GM18517 (cell line): ENCODE results near the gene PLK2.
A peak's percentile ranks its signal among the peaks of the same experiment; 100 is the strongest.

Source experiments
- ATAC-seq: cut with Tn5 transposase; IDR thresholded peaks from one replicate; pipeline ENCODE4 v1.9.1; 2021; ENCODE audit warnings: mild to moderate bottlenecking, moderate library complexity; ENCODE audit not compliant: unreplicated experiment

PLK2 gene

DNA sequence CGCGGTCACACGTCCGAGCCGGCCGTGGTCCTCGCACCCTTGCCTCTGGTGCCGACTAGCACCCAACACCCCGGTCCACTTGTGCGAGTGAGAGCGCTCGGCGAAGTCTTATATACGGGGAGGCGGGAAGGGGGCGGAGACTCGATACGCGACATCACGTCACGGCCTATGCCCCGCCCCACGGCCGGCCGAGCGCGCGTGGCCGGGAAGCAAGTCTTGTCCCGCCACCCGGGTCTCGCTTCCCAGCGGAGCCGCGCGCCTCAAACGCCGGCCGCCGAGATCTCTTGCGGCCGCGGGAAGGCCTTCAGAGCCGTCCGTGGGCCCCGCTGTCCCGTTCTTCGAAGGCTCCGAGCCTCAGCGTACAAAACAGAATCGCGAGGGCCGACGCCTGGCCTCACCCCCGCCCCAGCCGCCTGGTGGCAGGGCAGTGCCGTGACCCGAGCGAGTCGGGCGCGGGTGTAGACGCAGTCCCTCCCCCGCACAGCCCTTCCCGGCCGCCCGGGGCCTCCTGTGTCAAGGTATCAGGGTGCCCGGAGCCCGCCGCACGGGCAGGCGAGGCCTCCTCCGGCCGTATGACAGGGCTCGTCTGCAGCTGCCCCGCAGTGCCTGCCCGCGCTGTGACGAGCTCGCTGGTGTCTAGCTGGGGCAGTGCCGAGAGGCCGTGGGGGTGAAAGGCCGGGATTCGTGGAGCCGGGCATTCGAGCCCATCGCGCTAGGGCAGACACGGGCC lies at the start of gene PLK2:
Gene PLK2 (minus strand): TSS at position 85 of the 730 bp plus-strand sequence. CDS start 127 bp downstream, outside the sequence.
- ATAC-seq, result peak; percentile 67

DNA sequence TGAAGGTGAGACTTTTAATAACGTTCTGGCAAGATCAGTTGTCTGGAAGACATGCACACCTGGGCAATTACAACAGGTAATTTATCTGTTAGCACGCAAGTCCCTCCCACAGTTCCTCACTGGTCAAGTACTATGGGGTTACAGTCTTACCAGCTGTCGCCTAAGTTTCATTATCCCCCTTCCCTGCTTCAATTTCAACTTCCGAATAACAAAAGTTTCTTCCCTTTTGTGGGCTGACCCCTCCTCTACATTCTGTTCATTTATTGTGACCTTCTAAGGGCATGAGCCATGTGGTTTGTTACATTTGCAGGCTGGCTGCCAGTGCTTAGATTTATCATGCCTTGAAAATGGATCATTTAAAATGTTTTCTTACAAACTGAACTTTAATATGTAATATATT lies 47.8 kb upstream of the PLK2 start:
- ATAC-seq, result no peak

DNA sequence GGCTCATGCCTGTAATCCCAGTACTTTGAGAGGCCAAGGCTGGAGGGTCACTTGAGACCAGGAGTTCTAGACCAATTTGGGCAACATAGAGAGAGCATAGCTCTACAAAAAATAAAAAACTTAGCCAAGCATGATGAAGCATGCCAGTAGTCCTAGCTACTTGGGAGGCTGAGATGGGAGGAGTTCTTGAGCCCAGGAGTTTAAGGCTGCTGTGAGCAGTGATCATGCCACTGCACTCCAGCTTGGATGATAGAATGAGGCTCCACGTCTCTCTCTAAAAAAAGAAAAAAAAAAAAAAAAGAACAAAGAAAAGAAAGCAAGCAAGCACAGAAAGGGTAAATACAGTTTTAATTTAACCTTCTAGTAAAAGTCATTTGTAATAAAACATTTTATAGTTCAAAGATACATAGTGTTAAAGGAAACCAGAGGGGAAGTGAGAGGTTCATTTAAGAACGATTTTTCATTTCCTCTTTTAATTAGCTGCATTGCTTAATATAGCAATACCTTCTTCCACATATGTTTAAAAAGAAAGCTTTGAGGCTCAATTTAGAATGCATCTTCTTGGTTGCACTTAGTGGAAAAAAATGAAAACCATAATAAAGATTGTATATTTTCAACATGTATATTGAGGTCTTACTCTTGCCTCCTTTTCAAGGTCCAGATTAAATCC lies 46.2 kb upstream of the PLK2 start:
- peak; percentile 91 for ATAC-seq

- ATAC-seq, result no peak
Observed at GRCh38 chr5:58505502-58505901, 45.6 kb upstream of the PLK2 start.

DNA sequence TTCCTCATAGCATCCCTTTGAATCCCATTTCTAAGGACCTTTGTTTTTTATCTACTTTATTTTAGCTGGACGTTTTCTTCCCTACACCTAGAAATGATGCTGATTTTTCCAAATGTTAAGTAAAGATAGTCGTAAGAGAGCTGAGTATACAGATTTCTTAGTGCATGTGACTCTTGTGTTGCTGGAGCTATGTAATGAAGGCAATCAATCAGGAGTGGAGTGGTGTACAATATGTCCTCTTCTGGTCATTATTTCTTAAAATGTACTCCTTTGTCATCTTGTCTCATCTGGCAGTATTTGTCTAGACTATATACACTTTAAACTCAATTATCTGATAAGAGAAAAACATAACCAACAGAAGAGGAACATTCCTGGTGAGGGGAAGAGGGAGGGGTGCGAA lies 44.9 kb upstream of the PLK2 start:
- ATAC-seq, result no peak

- no peak for ATAC-seq
Observed at GRCh38 chr5:58503390-58504046, 43.6 kb upstream of the PLK2 start.

- ATAC-seq, result no peak
Observed at GRCh38 chr5:58501778-58502417, 42.0 kb upstream of the PLK2 start.

DNA sequence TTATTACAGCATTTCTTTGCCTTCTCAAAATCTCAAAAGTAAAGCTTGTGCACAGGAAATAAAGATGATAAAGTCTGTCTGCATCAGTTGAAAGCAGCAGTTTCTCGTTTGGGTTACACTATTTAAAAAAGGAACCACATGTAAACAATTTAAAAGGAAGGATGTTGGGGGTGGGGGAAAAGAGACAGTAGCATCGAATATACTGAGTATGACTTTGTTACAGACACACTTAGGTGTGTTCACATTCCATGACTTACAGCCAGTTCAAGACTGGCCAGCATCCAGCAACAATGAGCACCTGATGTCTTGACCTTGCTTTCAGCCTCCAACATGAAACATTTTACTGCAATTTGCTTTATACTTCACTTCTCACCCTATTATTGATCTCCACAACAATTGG lies 40.1 kb upstream of the PLK2 start:
- no peak for ATAC-seq

- ATAC-seq, result no peak
Observed at GRCh38 chr5:58499231-58499630, 39.3 kb upstream of the PLK2 start.

DNA sequence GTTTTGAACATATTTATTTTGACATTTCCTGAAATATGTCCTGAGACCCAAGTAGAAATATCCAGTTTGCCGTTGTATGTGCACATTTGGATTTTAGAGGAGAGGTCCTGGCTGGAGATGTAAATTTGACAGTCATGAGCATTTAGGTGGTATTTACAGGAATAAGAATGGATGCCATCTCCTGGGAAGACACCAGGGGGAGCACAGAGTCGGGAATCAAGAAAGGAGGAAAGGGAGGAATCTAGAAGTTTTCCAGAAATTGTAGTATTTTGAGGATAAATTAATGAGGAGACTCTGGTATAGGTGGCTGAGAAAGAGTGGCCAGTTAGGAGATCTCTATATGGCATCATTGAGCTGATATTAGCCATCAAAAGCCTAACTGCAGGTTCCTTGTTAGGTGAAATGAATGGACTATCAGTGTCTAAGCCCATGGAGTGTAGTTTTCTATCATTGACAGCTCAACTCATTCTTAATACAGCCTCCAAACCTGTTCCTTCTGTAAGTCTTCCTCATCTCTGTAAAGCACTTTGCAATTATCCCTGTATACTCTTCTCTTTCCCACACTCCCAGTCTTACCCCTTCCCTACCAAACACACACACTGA lies 38.6 kb upstream of the PLK2 start:
- ATAC-seq, result no peak

DNA sequence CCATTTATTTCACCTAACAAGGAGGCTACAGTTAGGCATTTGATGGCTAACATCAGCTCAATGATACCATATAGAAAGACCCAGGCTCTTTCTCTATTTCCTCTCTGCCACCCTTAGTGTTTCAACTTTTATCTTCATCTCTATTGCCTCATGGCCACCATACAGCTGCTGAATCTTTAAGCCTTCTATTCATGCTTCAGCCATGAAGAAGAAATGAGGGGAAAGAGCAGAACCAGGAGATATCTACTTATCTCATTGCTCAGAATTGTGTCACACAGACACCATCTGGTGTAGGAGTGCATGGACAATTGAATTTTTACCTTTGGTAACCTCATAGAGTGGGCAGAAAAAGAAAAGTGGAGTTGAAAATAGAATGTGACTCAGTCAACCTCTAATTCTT lies 38.0 kb upstream of the PLK2 start:
- no peak for ATAC-seq

GRCh38 chr5:58497386-58497785 lies 37.5 kb upstream of the PLK2 start:
- ATAC-seq, result no peak

GRCh38 chr5:58496488-58496887 lies 36.6 kb upstream of the PLK2 start:
- no peak for ATAC-seq

DNA sequence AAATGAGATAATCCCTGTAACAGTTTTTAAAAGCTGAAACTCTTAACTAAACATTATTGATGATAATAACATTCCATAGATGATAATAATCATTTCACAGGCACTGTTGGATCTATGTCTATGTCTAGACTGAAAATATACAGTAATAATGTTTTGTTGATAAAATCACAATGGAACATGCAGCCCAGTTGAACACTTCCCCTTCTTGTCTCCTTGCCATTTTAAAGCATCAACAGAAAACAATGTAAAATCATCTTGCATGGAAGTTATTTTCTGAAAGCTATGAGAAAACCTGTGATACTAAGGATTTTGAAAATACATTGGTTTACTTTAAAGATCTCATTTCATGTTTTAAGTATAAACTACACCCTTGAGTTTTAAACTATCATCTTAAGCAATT lies 33.3 kb upstream of the PLK2 start:
- no peak for ATAC-seq

DNA sequence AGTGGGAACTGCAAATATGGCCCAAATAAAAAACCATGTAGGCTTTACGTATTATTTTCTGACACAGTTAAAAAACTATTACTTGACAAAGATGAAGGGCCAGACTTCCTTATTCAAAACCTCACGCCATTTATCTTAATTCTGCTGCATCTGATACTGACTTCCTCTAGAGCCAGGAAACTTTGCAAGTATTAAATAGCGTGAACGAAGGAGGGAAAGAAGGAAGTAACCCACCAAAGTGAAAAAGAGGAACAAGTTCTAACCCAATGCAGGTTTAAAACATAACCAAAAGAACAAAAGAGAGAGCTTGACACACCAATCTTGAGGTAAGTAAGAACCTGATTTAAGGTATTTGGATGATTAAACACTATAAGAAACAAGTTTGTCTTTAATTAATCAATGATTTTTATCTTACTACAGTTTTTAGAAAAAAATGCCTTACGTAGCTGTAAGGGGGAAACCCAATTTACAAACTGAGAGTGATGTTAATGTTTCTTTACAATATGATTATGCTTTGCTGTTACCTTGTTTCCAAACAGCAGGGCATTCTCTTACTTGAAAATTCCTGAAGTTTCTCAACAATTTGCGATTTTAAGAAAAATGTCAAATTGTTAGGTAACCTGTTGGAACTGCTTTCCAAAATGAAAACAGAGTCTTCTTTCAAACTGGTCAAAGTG lies 31.5 kb upstream of the PLK2 start, which contains the start of gene GAPT:
Gene GAPT (plus strand): TSS at position 220 of the 677 bp plus-strand sequence. CDS start 3,102 bp downstream, outside the sequence.
- ATAC-seq, result peak; percentile 81

DNA sequence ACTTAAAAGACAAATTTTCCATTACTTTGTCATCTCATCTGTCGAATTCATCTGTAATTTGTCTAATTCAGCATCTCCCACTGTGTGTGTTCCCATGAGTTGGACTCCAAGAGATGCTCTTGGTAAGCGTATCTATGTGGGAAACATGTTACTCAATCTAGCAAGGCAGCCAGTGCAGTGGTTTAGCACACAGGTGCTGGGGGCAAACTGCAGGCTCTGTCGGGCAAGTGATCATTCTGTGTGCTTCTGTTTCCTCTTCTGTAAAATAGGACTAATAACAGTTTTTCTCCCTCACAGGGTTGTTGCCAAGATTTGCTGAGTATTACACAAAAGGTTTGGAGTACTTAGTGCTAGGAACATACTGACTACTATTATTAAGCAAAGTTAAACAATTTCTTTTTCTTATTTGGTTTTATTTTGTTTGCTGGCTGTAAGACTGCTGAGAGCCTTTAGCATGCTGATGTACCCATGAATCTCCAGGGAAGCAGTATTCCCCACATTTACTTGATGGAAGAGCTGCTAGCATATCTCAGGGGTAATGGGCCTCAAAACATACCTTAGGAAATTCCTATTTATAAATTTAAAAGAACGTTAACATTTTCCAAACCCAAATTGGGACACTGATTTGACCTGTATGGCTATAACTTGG lies 30.6 kb upstream of the PLK2 start:
- no peak for ATAC-seq

GRCh38 chr5:58486290-58486689 lies 26.4 kb upstream of the PLK2 start:
- ATAC-seq, result no peak

DNA sequence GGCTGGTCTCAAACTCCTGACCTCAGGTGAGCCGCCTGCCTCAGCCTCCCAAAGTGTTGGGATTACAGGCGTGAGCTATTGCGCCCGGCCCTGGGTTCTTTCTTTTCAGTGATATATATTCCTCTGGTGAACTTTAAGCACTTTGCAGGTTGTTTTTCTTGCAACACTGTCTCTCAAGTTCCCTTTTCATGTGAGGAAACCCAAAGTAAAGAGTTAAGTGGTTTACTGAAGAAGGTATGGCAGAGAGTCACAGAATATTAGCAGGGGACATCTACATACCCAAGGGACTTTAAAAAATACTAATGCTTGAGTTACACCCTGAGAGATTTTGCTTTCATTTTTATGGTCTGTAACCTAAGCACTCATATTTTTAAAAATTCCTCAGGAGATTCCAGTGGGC lies 24.6 kb upstream of the PLK2 start:
- ATAC-seq, result no peak

DNA sequence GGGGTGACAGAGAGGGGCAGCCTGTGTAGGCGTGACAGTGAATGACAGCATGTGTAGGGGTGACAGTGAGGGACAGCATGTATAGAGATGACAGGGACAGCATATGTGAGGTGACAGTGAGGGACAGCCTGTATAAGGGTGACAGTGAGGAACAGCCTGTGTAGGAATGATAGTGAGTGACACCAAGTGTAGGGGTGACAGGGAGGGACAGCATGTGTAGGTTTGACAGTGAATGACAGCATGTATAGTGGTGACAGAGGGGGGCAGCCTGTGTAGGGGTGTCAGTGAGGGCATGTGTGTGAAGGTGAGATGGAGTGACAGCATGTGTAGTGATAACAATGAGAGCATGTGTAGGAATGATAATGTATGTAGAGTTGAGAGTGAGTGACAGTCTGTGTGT lies 22.6 kb upstream of the PLK2 start:
- ATAC-seq, result no peak

GRCh38 chr5:58481828-58482227 lies 21.9 kb upstream of the PLK2 start:
- ATAC-seq, result no peak
